ENCODE measurements around the gene TRIM2.

DNA sequence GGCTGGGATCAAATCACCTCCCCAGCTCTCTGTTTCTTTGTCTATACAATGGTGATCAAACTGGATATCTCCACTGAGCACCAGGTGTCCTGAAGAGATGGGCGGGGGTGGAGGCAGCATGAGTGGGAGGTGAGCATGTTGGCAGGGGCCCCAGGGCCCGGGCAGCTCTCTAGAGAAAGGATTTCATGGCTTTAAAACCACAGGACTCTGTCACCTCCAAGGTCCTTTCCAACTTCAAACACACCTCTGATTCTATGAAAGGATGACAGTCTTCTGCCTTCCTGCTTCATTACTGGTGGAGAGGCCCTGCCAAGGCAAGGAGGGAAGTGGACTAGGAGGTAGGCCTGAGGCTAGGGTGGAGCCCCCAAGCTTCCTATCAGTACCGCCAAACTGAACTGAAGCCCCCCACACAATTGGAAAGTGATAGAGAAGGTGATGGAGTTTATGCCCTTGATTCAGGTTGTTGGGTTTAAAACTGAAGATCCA, 38.6 kb downstream of the TRIM2 start:
- TF ChIP-seq, protein P1, sequence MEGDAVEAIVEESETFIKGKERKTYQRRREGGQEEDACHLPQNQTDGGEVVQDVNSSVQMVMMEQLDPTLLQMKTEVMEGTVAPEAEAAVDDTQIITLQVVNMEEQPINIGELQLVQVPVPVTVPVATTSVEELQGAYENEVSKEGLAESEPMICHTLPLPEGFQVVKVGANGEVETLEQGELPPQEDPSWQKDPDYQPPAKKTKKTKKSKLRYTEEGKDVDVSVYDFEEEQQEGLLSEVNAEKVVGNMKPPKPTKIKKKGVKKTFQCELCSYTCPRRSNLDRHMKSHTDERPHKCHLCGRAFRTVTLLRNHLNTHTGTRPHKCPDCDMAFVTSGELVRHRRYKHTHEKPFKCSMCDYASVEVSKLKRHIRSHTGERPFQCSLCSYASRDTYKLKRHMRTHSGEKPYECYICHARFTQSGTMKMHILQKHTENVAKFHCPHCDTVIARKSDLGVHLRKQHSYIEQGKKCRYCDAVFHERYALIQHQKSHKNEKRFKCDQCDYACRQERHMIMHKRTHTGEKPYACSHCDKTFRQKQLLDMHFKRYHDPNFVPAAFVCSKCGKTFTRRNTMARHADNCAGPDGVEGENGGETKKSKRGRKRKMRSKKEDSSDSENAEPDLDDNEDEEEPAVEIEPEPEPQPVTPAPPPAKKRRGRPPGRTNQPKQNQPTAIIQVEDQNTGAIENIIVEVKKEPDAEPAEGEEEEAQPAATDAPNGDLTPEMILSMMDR (IDR thresholded peaks at IDR 0.05; ENCODE audit: low read depth, low read length, missing input control): no peak
- TF ChIP-seq, protein P2, sequence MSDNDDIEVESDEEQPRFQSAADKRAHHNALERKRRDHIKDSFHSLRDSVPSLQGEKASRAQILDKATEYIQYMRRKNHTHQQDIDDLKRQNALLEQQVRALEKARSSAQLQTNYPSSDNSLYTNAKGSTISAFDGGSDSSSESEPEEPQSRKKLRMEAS (IDR thresholded peaks at IDR 0.05): no peak
- no peak for TF ChIP-seq YY1 (IDR thresholded peaks at IDR 0.05)
- TF ChIP-seq, protein P3, sequence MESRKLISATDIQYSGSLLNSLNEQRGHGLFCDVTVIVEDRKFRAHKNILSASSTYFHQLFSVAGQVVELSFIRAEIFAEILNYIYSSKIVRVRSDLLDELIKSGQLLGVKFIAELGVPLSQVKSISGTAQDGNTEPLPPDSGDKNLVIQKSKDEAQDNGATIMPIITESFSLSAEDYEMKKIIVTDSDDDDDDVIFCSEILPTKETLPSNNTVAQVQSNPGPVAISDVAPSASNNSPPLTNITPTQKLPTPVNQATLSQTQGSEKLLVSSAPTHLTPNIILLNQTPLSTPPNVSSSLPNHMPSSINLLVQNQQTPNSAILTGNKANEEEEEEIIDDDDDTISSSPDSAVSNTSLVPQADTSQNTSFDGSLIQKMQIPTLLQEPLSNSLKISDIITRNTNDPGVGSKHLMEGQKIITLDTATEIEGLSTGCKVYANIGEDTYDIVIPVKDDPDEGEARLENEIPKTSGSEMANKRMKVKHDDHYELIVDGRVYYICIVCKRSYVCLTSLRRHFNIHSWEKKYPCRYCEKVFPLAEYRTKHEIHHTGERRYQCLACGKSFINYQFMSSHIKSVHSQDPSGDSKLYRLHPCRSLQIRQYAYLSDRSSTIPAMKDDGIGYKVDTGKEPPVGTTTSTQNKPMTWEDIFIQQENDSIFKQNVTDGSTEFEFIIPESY (IDR thresholded peaks at IDR 0.05): no peak
- TF ChIP-seq, protein P4, sequence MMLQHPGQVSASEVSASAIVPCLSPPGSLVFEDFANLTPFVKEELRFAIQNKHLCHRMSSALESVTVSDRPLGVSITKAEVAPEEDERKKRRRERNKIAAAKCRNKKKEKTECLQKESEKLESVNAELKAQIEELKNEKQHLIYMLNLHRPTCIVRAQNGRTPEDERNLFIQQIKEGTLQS (IDR thresholded peaks at IDR 0.05): no peak
- no peak for TF ChIP-seq RAD21 (IDR thresholded peaks at IDR 0.05)
- no peak for TF ChIP-seq EGR1 (IDR thresholded peaks at IDR 0.05; ENCODE audit: low read depth in 2 of 2)
- TF ChIP-seq, protein P5, sequence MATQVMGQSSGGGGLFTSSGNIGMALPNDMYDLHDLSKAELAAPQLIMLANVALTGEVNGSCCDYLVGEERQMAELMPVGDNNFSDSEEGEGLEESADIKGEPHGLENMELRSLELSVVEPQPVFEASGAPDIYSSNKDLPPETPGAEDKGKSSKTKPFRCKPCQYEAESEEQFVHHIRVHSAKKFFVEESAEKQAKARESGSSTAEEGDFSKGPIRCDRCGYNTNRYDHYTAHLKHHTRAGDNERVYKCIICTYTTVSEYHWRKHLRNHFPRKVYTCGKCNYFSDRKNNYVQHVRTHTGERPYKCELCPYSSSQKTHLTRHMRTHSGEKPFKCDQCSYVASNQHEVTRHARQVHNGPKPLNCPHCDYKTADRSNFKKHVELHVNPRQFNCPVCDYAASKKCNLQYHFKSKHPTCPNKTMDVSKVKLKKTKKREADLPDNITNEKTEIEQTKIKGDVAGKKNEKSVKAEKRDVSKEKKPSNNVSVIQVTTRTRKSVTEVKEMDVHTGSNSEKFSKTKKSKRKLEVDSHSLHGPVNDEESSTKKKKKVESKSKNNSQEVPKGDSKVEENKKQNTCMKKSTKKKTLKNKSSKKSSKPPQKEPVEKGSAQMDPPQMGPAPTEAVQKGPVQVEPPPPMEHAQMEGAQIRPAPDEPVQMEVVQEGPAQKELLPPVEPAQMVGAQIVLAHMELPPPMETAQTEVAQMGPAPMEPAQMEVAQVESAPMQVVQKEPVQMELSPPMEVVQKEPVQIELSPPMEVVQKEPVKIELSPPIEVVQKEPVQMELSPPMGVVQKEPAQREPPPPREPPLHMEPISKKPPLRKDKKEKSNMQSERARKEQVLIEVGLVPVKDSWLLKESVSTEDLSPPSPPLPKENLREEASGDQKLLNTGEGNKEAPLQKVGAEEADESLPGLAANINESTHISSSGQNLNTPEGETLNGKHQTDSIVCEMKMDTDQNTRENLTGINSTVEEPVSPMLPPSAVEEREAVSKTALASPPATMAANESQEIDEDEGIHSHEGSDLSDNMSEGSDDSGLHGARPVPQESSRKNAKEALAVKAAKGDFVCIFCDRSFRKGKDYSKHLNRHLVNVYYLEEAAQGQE (IDR thresholded peaks at IDR 0.05): no peak
- no peak for TF ChIP-seq TAF1 (conservative IDR thresholded peaks at IDR 0.05)
- TF ChIP-seq GABPA (IDR thresholded peaks at IDR 0.05 in 1 of 2, conservative IDR thresholded peaks at IDR 0.05 in 1 of 2): no peak
- TF ChIP-seq RXRA (IDR thresholded peaks at IDR 0.05): no peak

Data from liver (tissue), 3 donors.